HL-60 (cell line): ENCODE measurements around the gene KCTD15.

Experiments
- DNase-seq, 2 experiments: peaks; one replicate each; pipeline ENCODE4 v3.0.0-alpha.2; 2010 to 2020; ENCODE audit warnings: low read depth in 1 of 2, low spot score in 1 of 2
- H3K27ac ChIP-seq: fragments of 250-450 bp; sonication (Bioruptor Pico); replicated peaks from 2 replicates; pipeline ENCODE4 v1.5.1; 2020; ENCODE audit warnings: mild to moderate bottlenecking, moderate library complexity
- H3K27me3 ChIP-seq: fragments of 250-450 bp; sonication (Bioruptor Pico); 2 replicates; pipeline ENCODE4 v1.5.1; 2021; ENCODE audit warnings: mild to moderate bottlenecking, moderate library complexity; ENCODE audit not compliant: insufficient read depth, poor library complexity, severe bottlenecking
- H3K4me3 ChIP-seq: replicated peaks from 2 replicates; pipeline ENCODE4 v1.5.1; 2011; ENCODE audit warnings: mild to moderate bottlenecking, control low read depth, low read length; ENCODE audit not compliant: insufficient read depth
- CTCF ChIP-seq: IDR thresholded peaks from one replicate; pipeline ENCODE4 v1.5.1; 2011; ENCODE audit warnings: low read length, control low read depth, inconsistent platforms; ENCODE audit not compliant: insufficient read depth
- GABPA ChIP-seq: IDR thresholded peaks from 2 replicates; pipeline ENCODE4 v1.6.1; 2012; ENCODE audit warnings: low read depth
- POLR2AphosphoS5 ChIP-seq: IDR thresholded peaks from 2 replicates; pipeline ENCODE4 v1.6.1; 2012; ENCODE audit warnings: low read depth
- SPI1 ChIP-seq: IDR thresholded peaks from 2 replicates; pipeline ENCODE4 v1.6.1; 2012; ENCODE audit warnings: low read depth, mild to moderate bottlenecking, borderline replicate concordance
- TF ChIP-seq, protein P1 (sequence below): IDR thresholded peaks from 2 replicates; pipeline ENCODE4 v1.6.1; 2012; ENCODE audit warnings: low read depth; ENCODE audit not compliant: insufficient replicate concordance

The KCTD15 gene

GRCh38 chr19:33749619-33750175 lies 47.0 kb upstream of the KCTD15 start:
- Histone ChIP-seq H3K27me3 (no peaks in the 10 kb centered on the region), H3K27ac (no peak overlapping the region), H3K4me3 (no peak overlapping the region)
- no peak for DNase-seq
- no peak for TF ChIP-seq CTCF

- Histone ChIP-seq H3K27ac (no peak overlapping the region), H3K27me3 (no peaks in the 10 kb centered on the region), H3K4me3 (no peak overlapping the region)
- DNase-seq = no peak
- TF ChIP-seq POLR2AphosphoS5 = no peak
- TF ChIP-seq, protein P1, sequence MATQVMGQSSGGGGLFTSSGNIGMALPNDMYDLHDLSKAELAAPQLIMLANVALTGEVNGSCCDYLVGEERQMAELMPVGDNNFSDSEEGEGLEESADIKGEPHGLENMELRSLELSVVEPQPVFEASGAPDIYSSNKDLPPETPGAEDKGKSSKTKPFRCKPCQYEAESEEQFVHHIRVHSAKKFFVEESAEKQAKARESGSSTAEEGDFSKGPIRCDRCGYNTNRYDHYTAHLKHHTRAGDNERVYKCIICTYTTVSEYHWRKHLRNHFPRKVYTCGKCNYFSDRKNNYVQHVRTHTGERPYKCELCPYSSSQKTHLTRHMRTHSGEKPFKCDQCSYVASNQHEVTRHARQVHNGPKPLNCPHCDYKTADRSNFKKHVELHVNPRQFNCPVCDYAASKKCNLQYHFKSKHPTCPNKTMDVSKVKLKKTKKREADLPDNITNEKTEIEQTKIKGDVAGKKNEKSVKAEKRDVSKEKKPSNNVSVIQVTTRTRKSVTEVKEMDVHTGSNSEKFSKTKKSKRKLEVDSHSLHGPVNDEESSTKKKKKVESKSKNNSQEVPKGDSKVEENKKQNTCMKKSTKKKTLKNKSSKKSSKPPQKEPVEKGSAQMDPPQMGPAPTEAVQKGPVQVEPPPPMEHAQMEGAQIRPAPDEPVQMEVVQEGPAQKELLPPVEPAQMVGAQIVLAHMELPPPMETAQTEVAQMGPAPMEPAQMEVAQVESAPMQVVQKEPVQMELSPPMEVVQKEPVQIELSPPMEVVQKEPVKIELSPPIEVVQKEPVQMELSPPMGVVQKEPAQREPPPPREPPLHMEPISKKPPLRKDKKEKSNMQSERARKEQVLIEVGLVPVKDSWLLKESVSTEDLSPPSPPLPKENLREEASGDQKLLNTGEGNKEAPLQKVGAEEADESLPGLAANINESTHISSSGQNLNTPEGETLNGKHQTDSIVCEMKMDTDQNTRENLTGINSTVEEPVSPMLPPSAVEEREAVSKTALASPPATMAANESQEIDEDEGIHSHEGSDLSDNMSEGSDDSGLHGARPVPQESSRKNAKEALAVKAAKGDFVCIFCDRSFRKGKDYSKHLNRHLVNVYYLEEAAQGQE = no peak
- TF ChIP-seq SPI1 = no peak
- no peak for TF ChIP-seq CTCF
- no peak for TF ChIP-seq GABPA
Observed at GRCh38 chr19:33750587-33751435, 45.9 kb upstream of the KCTD15 start.

DNA sequence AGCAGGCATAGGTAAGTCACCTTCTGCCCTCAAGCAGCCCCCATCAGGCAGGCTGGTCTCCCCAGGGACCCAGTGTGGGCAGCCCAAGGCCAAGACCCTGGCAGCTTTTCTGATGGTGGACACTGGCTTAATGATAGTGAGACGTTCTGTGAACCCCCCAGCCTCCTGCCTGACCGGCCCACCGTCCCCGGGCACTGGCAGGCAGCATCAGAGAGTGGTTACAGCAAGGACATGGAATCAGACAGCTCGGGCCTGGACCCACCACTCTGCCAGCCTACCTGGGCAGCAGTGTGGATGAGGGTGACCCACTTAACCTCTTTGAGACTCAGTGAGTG lies 45.3 kb upstream of the KCTD15 start:
- TF ChIP-seq, protein P1 = no peak
- TF ChIP-seq SPI1 (no peak), GABPA (no peak), CTCF (no peak), POLR2AphosphoS5 (no peak)
- Histone ChIP-seq H3K27me3 (no peaks in the 10 kb centered on the region), H3K27ac (no peak overlapping the region), H3K4me3 (no peak overlapping the region)
- DNase-seq = no peak
